GM12878 (cell line): ENCODE results near the gene RBP3.

ENCODE experiments used
- CTCF ChIP-seq, 3 experiments: IDR thresholded peaks in 2 of 3; conservative IDR thresholded peaks in 1 of 3; 2 replicates each; pipeline ENCODE4 v1.5.1; 2011; ENCODE audit warnings: low read depth in 3 of 3, low read length in 3 of 3, mild to moderate bottlenecking in 3 of 3, control low read depth in 2 of 3, moderate library complexity in 2 of 3, inconsistent platforms in 1 of 3, mixed read lengths in 1 of 3; ENCODE audit not compliant: control insufficient read depth in 2 of 3, insufficient read depth in 1 of 3; ENCODE audit errors: extremely low read depth in 1 of 3
- NFYB ChIP-seq: IDR thresholded peaks from 2 replicates; pipeline ENCODE4 v1.6.1; 2011; ENCODE audit warnings: low read depth, mild to moderate bottlenecking, low read length, improper control_type of control experiment, moderate library complexity; ENCODE audit not compliant: insufficient read depth
- PBX3 ChIP-seq: IDR thresholded peaks from 2 replicates; pipeline ENCODE4 v1.6.1; 2011; ENCODE audit warnings: mild to moderate bottlenecking, low read depth, low read length, moderate library complexity; ENCODE audit not compliant: insufficient replicate concordance
- POLR2A ChIP-seq: IDR thresholded peaks from 2 replicates; pipeline ENCODE4 v1.6.1; 2011; ENCODE audit warnings: low read depth, mild to moderate bottlenecking, low read length
- RFX5 ChIP-seq: IDR thresholded peaks from 2 replicates; pipeline ENCODE4 v1.6.1; 2011; ENCODE audit warnings: low read depth, low read length, improper control_type of control experiment
- ZZZ3 ChIP-seq: IDR thresholded peaks from 2 replicates; pipeline ENCODE4 v1.6.1; 2011; ENCODE audit warnings: low read depth; ENCODE audit not compliant: control insufficient read depth, insufficient read length

GRCh38 chr10:47370015-47370767 lies 22.0 kb downstream of the RBP3 start:
- TF ChIP-seq CTCF (IDR thresholded peaks at IDR 0.05 in 2 of 3, conservative IDR thresholded peaks at IDR 0.05 in 1 of 3; ENCODE audit: control insufficient read depth in 2 of 3, extremely low read depth in 1 of 3, insufficient read depth in 1 of 3, low read depth in 3 of 3, low read length in 3 of 3) = no peak
- no peak for TF ChIP-seq PBX3
- no peak for TF ChIP-seq ZZZ3
- TF ChIP-seq NFYB = no peak
- no peak for TF ChIP-seq POLR2A
- no peak for TF ChIP-seq RFX5
